Measurements from ENCODE around the gene ANK2.

GRCh38 chr4:113031212-113031611 is 18.2 kb upstream of the ANK2 start:
- TF ChIP-seq CTCF (IDR thresholded peaks at IDR 0.05; ENCODE audit: insufficient read depth, low read length, poor library complexity, severe bottlenecking) = no peak
- TF ChIP-seq EZH2phosphoT487 (conservative IDR thresholded peaks at IDR 0.05; ENCODE audit: low read length) = no peak

Measured in SU-DHL-6 (cell line).